Measurements from ENCODE around the gene SPOCD1. TPM values are rescaled to one million over a fixed set of nuclear protein-coding genes. Genes with fewer than 3 reads are reported as not detected.

Gene SPOCD1
- 1 to 10 TPM; 2.0 to 3.1 TPM for total RNA-seq
- polyA plus RNA-seq (2013, experiment 1 of 2) = 1.00 TPM
- 1.4 TPM for polyA plus RNA-seq (2013, experiment 2 of 2)
- long read RNA-seq, experiment 1, partial matches to known transcripts = 0 of 1 reads
- long read RNA-seq, experiment 1, other reads (novel, unspliced or antisense) = 1 of 1 reads
- long read RNA-seq, experiment 2 = 0 reads
- long read RNA-seq, experiment 3, partial matches to known transcripts = 0 of 3 reads
- long read RNA-seq, experiment 3, other reads (novel, unspliced or antisense) = 3 of 3 reads
- long read RNA-seq, experiment 4, partial matches to known transcripts = 0 of 1 reads
- long read RNA-seq, experiment 4, other reads (novel, unspliced or antisense) = 1 of 1 reads

- no peak within 1 kb of the TSS for H3K27ac ChIP-seq (ENCODE audit: low read depth, low read length)
- peak; percentile 99 for DNase-seq
- H3K4me3 ChIP-seq (ENCODE audit: low read length) = peak within 1 kb of the TSS; percentile 67
- H3K4me1 ChIP-seq (ENCODE audit: control insufficient read depth, insufficient read depth, low read length) = no peaks in the 10 kb centered on the region
- Mint-ChIP-seq H3K4me1 (peaks cover 2% of the 10 kb centered on the region), H3K36me3 (ENCODE audit: low read depth) (no peaks in the 10 kb centered on the region), H3K9me3 (peaks cover 2% of the 10 kb centered on the region), H3K4me3 (peak within 1 kb of the TSS; percentile 64), H3K27me3 (ENCODE audit: insufficient read depth) (no peaks in the 10 kb centered on the region), H3K27ac (peak within 1 kb of the TSS; percentile 90)
- no peaks in the 10 kb centered on the region for H3K27me3 ChIP-seq (ENCODE audit: control insufficient read depth, insufficient read depth, low read length, poor library complexity, severe bottlenecking)
- TF ChIP-seq, protein P1, sequence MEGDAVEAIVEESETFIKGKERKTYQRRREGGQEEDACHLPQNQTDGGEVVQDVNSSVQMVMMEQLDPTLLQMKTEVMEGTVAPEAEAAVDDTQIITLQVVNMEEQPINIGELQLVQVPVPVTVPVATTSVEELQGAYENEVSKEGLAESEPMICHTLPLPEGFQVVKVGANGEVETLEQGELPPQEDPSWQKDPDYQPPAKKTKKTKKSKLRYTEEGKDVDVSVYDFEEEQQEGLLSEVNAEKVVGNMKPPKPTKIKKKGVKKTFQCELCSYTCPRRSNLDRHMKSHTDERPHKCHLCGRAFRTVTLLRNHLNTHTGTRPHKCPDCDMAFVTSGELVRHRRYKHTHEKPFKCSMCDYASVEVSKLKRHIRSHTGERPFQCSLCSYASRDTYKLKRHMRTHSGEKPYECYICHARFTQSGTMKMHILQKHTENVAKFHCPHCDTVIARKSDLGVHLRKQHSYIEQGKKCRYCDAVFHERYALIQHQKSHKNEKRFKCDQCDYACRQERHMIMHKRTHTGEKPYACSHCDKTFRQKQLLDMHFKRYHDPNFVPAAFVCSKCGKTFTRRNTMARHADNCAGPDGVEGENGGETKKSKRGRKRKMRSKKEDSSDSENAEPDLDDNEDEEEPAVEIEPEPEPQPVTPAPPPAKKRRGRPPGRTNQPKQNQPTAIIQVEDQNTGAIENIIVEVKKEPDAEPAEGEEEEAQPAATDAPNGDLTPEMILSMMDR (conservative IDR thresholded peaks at IDR 0.05) = peak; percentile 99
- no peak within 1 kb of the TSS for H3K9ac ChIP-seq (ENCODE audit: extremely low read depth, low read length, poor library complexity, severe bottlenecking)
- H3K9me3 ChIP-seq (ENCODE audit: control insufficient read depth, low read length) = no peaks in the 10 kb centered on the region
- 32 to 49% methylated on average over 15 to 23 of the region's 23 CpGs for WGBS, 2 experiments (ENCODE audit: insufficient coverage in 1 of 2, insufficient read length in 1 of 2)
- no peaks in the 10 kb centered on the region for H3K36me3 ChIP-seq (ENCODE audit: control insufficient read depth, insufficient read depth, low read length)
Measured at GRCh38 chr1:31815752-31816500, at the start of gene SPOCD1. Gene SPOCD1, minus strand, starts transcription at chr1:31816022. Its CDS starts 689 bp downstream, at chr1:31815333.

GRCh38 chr1:31862071-31862470 lies 46.2 kb upstream of the SPOCD1 start:
- no peaks in the 10 kb centered on the region for H3K9me3 Mint-ChIP-seq
- H3K4me1 Mint-ChIP-seq = no peaks in the 10 kb centered on the region
- H3K27me3 Mint-ChIP-seq (ENCODE audit: insufficient read depth) = no peaks in the 10 kb centered on the region
- TF ChIP-seq, protein P1 (conservative IDR thresholded peaks at IDR 0.05) = no peak
- no peaks in the 10 kb centered on the region for H3K36me3 Mint-ChIP-seq (ENCODE audit: low read depth)
- Histone ChIP-seq H3K4me1 (ENCODE audit: control insufficient read depth, insufficient read depth, low read length) (no peaks in the 10 kb centered on the region), H3K27ac (ENCODE audit: low read depth, low read length) (no peak overlapping the region), H3K4me3 (ENCODE audit: low read length) (no peak overlapping the region), H3K9ac (ENCODE audit: extremely low read depth, low read length, poor library complexity, severe bottlenecking) (no peak overlapping the region), H3K36me3 (ENCODE audit: control insufficient read depth, insufficient read depth, low read length) (no peaks in the 10 kb centered on the region), H3K9me3 (ENCODE audit: control insufficient read depth, low read length) (no peaks in the 10 kb centered on the region), H3K27me3 (ENCODE audit: control insufficient read depth, insufficient read depth, low read length, poor library complexity, severe bottlenecking) (no peaks in the 10 kb centered on the region)
- 83 to 92% methylated on average over 2 to 4 of the region's 4 CpGs for WGBS, 2 experiments (ENCODE audit: insufficient coverage in 1 of 2, insufficient read length in 1 of 2)
- DNase-seq = no peak
- H3K27ac Mint-ChIP-seq = no peak overlapping the region
- H3K4me3 Mint-ChIP-seq = no peak overlapping the region

DNA sequence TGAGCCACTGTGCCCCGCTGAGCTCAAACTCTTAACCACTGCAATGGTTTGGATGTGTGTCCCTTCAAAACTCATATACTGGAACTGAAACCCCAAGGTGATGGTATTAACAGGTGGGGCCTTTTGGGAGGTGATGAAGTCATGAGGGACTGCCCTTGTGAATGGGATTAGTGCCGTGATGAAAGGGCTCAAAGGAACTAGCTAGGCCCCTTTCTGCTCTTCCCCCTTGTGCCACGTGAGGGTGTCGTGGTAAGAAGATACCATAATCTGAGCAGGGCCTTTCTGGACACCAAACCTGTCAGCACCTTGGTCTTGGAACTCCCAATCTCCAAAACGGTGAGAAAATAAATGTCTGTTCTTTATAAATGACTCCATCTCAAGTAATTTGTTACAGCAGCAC lies 45.5 kb upstream of the SPOCD1 start:
- TF ChIP-seq, protein P1 (conservative IDR thresholded peaks at IDR 0.05) = peak; percentile 18
- DNase-seq = no peak
- no peaks in the 10 kb centered on the region for H3K4me1 Mint-ChIP-seq
- no peaks in the 10 kb centered on the region for H3K4me1 ChIP-seq (ENCODE audit: control insufficient read depth, insufficient read depth, low read length)
- no peaks in the 10 kb centered on the region for H3K27me3 ChIP-seq (ENCODE audit: control insufficient read depth, insufficient read depth, low read length, poor library complexity, severe bottlenecking)
- no peak overlapping the region for H3K4me3 ChIP-seq (ENCODE audit: low read length)
- no peak overlapping the region for H3K9ac ChIP-seq (ENCODE audit: extremely low read depth, low read length, poor library complexity, severe bottlenecking)
- H3K27ac ChIP-seq (ENCODE audit: low read depth, low read length) = no peak overlapping the region
- no peaks in the 10 kb centered on the region for H3K27me3 Mint-ChIP-seq (ENCODE audit: insufficient read depth)
- H3K36me3 ChIP-seq (ENCODE audit: control insufficient read depth, insufficient read depth, low read length) = no peaks in the 10 kb centered on the region
- no peak overlapping the region for H3K27ac Mint-ChIP-seq
- H3K4me3 Mint-ChIP-seq = no peak overlapping the region
- WGBS, 2 experiments (ENCODE audit: insufficient coverage in 1 of 2, insufficient read length in 1 of 2) = 84 to 89% methylated on average over 5 of the region's 5 CpGs
- H3K9me3 ChIP-seq (ENCODE audit: control insufficient read depth, low read length) = no peaks in the 10 kb centered on the region
- H3K36me3 Mint-ChIP-seq (ENCODE audit: low read depth) = no peaks in the 10 kb centered on the region
- H3K9me3 Mint-ChIP-seq = no peaks in the 10 kb centered on the region
